Fibroblast of lung (primary cell): ENCODE measurements around the gene COQ10B. TPM values are rescaled to one million over a fixed set of nuclear protein-coding genes. Genes with fewer than 3 reads are reported as not detected.
A peak's percentile ranks its signal among the peaks of the same experiment; 100 is the strongest.

Experiments
- DNase-seq, 2 donors: peaks; one replicate each; pipeline versions ENCODE4 v3.0.0 to v3.0.0-alpha.2; 2010; ENCODE audit warnings: low read depth in 2 of 2
- H2AFZ ChIP-seq: 2 replicates; pipeline ENCODE4 v1.5.1; 2012; ENCODE audit warnings: low read length, control low read depth, inconsistent platforms
- H3K27ac ChIP-seq: 2 replicates; pipeline ENCODE4 v1.5.1; 2011; ENCODE audit warnings: low read length, control low read depth; ENCODE audit not compliant: insufficient read depth
- H3K27me3 ChIP-seq: 2 replicates; pipeline ENCODE4 v1.5.1; 2011; ENCODE audit warnings: mild to moderate bottlenecking, low read length; ENCODE audit not compliant: control insufficient read depth, insufficient read depth
- H3K36me3 ChIP-seq: 2 replicates; pipeline ENCODE4 v1.5.1; 2011; ENCODE audit warnings: low read length; ENCODE audit not compliant: control insufficient read depth, insufficient read depth
- H3K4me1 ChIP-seq: 2 replicates; pipeline ENCODE4 v1.5.1; 2011; ENCODE audit warnings: low read length; ENCODE audit not compliant: control insufficient read depth, insufficient read depth; ENCODE audit errors: extremely low read depth
- H3K4me2 ChIP-seq: 2 replicates; pipeline ENCODE4 v1.5.1; 2011; ENCODE audit warnings: low read length, control low read depth; ENCODE audit not compliant: insufficient read depth; ENCODE audit errors: extremely low read depth
- H3K4me3 ChIP-seq, 4 experiments: fragments of 200-600 bp in 1 of 4; sonication (generic) in 1 of 4; replicated peaks in 1 of 4; 2 replicates each; pipeline ENCODE4 v1.5.1; 2011 to 2016; ENCODE audit warnings: low read length in 4 of 4, low read depth in 3 of 4, mild to moderate bottlenecking in 3 of 4, control low read depth in 2 of 4, inconsistent platforms in 1 of 4, mixed read lengths in 1 of 4; ENCODE audit not compliant: insufficient read depth in 1 of 4; ENCODE audit errors: control extremely low read depth in 1 of 4
- H3K79me2 ChIP-seq: 2 replicates; pipeline ENCODE4 v1.5.1; 2012; ENCODE audit warnings: mild to moderate bottlenecking, low read length, inconsistent platforms; ENCODE audit not compliant: control insufficient read depth, insufficient read depth
- H3K9ac ChIP-seq: 2 replicates; pipeline ENCODE4 v1.5.1; 2011; ENCODE audit warnings: mild to moderate bottlenecking, low read length, control low read depth; ENCODE audit not compliant: insufficient read depth
- H3K9me3 ChIP-seq: 2 replicates; pipeline ENCODE4 v1.5.1; 2012; ENCODE audit warnings: low read depth, low read length; ENCODE audit not compliant: control insufficient read depth, insufficient read depth
- H4K20me1 ChIP-seq: 2 replicates; pipeline ENCODE4 v1.5.1; 2011; ENCODE audit warnings: low read length; ENCODE audit not compliant: control insufficient read depth, insufficient read depth; ENCODE audit errors: extremely low read depth
- CTCF ChIP-seq, 2 donors: IDR thresholded peaks in 1 of 2; conservative IDR thresholded peaks in 1 of 2; 1 replicate in 1 of 2; 2 replicates in 1 of 2; pipeline ENCODE4 v1.5.1; 2011 to 2012; ENCODE audit warnings: low read length in 2 of 2, control low read depth in 1 of 2, inconsistent platforms in 1 of 2, low read depth in 1 of 2, mild to moderate bottlenecking in 1 of 2
- EZH2 ChIP-seq: IDR thresholded peaks from 2 replicates; pipeline ENCODE4 v1.5.1; 2012; ENCODE audit warnings: low read length, control low read depth, mild to moderate bottlenecking; ENCODE audit errors: missing control alignments
- polyA plus RNA-seq, 2 donors: library from polyadenylated mRNA; depleted of rRNA in 1 of 2; stranded (reverse) in 1 of 2; unstranded in 1 of 2; fragments of >200 nt; gene quantifications; 2 replicates each; pipeline ENCODE4 v1.2.1, GENCODE V29; 2011 to 2012; ENCODE audit warnings: missing spikeins in 1 of 2
- total RNA-seq: library from RNA; depleted of rRNA; stranded (reverse); fragments of >200 nt; gene quantifications from 2 replicates; pipeline ENCODE4 v1.2.1, GENCODE V29; 2014

The COQ10B gene
- total and polyA plus RNA-seq, 2 donors (not counting 1 experiment from before 2014, with no cell fraction given), result 11.6 to 41.9 TPM

- TF ChIP-seq CTCF (conservative IDR thresholded peaks at IDR 0.05 in 1 of 2, IDR thresholded peaks at IDR 0.05 in 1 of 2; ENCODE audit: low read depth in 1 of 2, low read length in 2 of 2), result no peak
- no peak for TF ChIP-seq EZH2
- Histone ChIP-seq H3K79me2 (peaks cover 50% of the 10 kb centered on the region), H2AFZ (no peak overlapping the region), H3K4me2 (no peak overlapping the region), H3K36me3 (peaks cover 2% of the 10 kb centered on the region), H3K27me3 (no peaks in the 10 kb centered on the region), H4K20me1 (no peaks in the 10 kb centered on the region), H3K27ac (no peak overlapping the region), H3K4me3 (peak overlapping the region in 1 of 4 experiments; percentile 89), H3K4me1 (no peaks in the 10 kb centered on the region), H3K9me3 (no peaks in the 10 kb centered on the region), H3K9ac (no peak overlapping the region)
- no peak for DNase-seq
Measured at GRCh38 chr2:197502685-197503084, 49.3 kb downstream of the COQ10B start.

- Histone ChIP-seq H3K79me2 (peaks cover 37% of the 10 kb centered on the region), H2AFZ (no peak overlapping the region), H3K27ac (no peak overlapping the region), H3K4me2 (no peak overlapping the region), H3K9me3 (no peaks in the 10 kb centered on the region), H3K36me3 (peaks cover 2% of the 10 kb centered on the region), H3K4me1 (no peaks in the 10 kb centered on the region), H3K4me3 (no peak overlapping the region), H4K20me1 (no peaks in the 10 kb centered on the region), H3K27me3 (no peaks in the 10 kb centered on the region), H3K9ac (no peak overlapping the region)
- DNase-seq, result no peak
- no peak for TF ChIP-seq CTCF (conservative IDR thresholded peaks at IDR 0.05 in 1 of 2, IDR thresholded peaks at IDR 0.05 in 1 of 2; ENCODE audit: low read depth in 1 of 2, low read length in 2 of 2)
- no peak for TF ChIP-seq EZH2
Measured at GRCh38 chr2:197504000-197504399, 50.6 kb downstream of the COQ10B start.

- Histone ChIP-seq H3K4me3 (no peak overlapping the region), H2AFZ (no peak overlapping the region), H4K20me1 (no peaks in the 10 kb centered on the region), H3K9me3 (no peaks in the 10 kb centered on the region), H3K9ac (no peak overlapping the region), H3K27me3 (no peaks in the 10 kb centered on the region), H3K27ac (no peak overlapping the region), H3K4me2 (no peak overlapping the region), H3K4me1 (no peaks in the 10 kb centered on the region), H3K36me3 (peaks cover 2% of the 10 kb centered on the region), H3K79me2 (peaks cover 32% of the 10 kb centered on the region)
- DNase-seq, result no peak
- TF ChIP-seq EZH2 (no peak), CTCF (conservative IDR thresholded peaks at IDR 0.05 in 1 of 2, IDR thresholded peaks at IDR 0.05 in 1 of 2; ENCODE audit: low read depth in 1 of 2, low read length in 2 of 2) (no peak)
Measured at GRCh38 chr2:197504512-197504911, 51.2 kb downstream of the COQ10B start.
